Measurements from ENCODE around the gene TANC1. TPM values are rescaled to one million over a fixed set of nuclear protein-coding genes. Genes with fewer than 3 reads are reported as not detected.

Gene TANC1
- polyA plus RNA-seq, 1 donor from 2014 or later: 0.37 TPM

DNA sequence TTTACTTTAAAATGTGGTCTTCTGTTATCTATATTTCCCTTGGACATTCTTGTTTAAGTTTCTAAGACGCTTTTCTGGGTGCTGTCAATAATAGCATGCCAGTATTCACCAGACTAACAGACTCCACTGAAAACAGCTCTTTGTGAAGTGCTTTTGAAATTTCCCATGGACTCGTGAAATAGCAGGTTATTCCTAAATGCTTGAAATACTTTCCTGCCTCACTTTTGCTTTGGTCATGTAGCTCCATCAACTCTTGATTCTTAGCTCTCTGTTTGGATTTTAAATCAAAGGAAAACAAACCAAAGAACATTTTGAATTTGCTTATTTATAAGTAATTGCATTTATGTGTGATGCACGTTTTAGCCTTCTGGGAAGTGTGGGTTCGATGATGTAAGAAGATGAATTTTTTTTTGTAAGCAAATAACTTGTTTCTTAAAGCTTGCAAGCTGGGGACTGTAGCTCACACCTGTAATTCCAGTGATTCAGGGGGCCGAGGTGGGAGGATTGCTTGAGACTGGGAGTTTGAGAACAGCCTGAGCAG is 170.3 kb downstream of the TANC1 start:
- Histone ChIP-seq H3K9me2 (ENCODE audit: insufficient read depth, low read length) (no peaks in the 10 kb centered on the region), H3K4me3 (ENCODE audit: low read length) (no peak overlapping the region), H4K20me1 (ENCODE audit: insufficient read depth) (no peaks in the 10 kb centered on the region), H3K27ac (ENCODE audit: low read length) (no peak overlapping the region), H3K27me3 (ENCODE audit: insufficient read depth, low read depth, low read length) (no peaks in the 10 kb centered on the region), H3F3A (ENCODE audit: insufficient read depth, low read length, poor library complexity, severe bottlenecking) (no peaks in the 10 kb centered on the region), H3K9me3 (ENCODE audit: low read length) (no peaks in the 10 kb centered on the region), H3K9ac (ENCODE audit: low read length) (no peak overlapping the region), H3K79me2 (replicated peaks; ENCODE audit: insufficient read depth, low read length) (no peaks in the 10 kb centered on the region), H2AFZ (ENCODE audit: low read depth, low read length) (no peak overlapping the region), H3K36me3 (ENCODE audit: insufficient read depth, low read length) (no peaks in the 10 kb centered on the region), H3K4me2 (ENCODE audit: low read length) (no peak overlapping the region)
- TF ChIP-seq POLR2AphosphoS5 (IDR thresholded peaks at IDR 0.05) (no peak), MXI1 (conservative IDR thresholded peaks at IDR 0.05; ENCODE audit: poor library complexity, severe bottlenecking) (no peak), EP300 (conservative IDR thresholded peaks at IDR 0.05; ENCODE audit: poor library complexity, severe bottlenecking) (no peak), TAF1 (IDR thresholded peaks at IDR 0.05; ENCODE audit: low read depth) (no peak), REST (IDR thresholded peaks at IDR 0.05; ENCODE audit: borderline replicate concordance) (no peak), SMC3 (conservative IDR thresholded peaks at IDR 0.05; ENCODE audit: poor library complexity) (no peak), EZH2 (IDR thresholded peaks at IDR 0.05; ENCODE audit: borderline replicate concordance, insufficient read depth, low read length, poor library complexity, severe bottlenecking) (no peak), RAD21 (conservative IDR thresholded peaks at IDR 0.05) (no peak)
- TF ChIP-seq, protein P1, sequence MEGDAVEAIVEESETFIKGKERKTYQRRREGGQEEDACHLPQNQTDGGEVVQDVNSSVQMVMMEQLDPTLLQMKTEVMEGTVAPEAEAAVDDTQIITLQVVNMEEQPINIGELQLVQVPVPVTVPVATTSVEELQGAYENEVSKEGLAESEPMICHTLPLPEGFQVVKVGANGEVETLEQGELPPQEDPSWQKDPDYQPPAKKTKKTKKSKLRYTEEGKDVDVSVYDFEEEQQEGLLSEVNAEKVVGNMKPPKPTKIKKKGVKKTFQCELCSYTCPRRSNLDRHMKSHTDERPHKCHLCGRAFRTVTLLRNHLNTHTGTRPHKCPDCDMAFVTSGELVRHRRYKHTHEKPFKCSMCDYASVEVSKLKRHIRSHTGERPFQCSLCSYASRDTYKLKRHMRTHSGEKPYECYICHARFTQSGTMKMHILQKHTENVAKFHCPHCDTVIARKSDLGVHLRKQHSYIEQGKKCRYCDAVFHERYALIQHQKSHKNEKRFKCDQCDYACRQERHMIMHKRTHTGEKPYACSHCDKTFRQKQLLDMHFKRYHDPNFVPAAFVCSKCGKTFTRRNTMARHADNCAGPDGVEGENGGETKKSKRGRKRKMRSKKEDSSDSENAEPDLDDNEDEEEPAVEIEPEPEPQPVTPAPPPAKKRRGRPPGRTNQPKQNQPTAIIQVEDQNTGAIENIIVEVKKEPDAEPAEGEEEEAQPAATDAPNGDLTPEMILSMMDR (IDR thresholded peaks at IDR 0.05; ENCODE audit: poor library complexity, severe bottlenecking): no peak

- Histone ChIP-seq H3K27ac (ENCODE audit: low read length) (no peak overlapping the region), H3K4me3 (ENCODE audit: low read length) (no peak overlapping the region), H3K9me2 (ENCODE audit: insufficient read depth, low read length) (no peaks in the 10 kb centered on the region), H3K36me3 (ENCODE audit: insufficient read depth, low read length) (no peaks in the 10 kb centered on the region), H3K79me2 (replicated peaks; ENCODE audit: insufficient read depth, low read length) (no peaks in the 10 kb centered on the region), H3K9me3 (ENCODE audit: low read length) (no peaks in the 10 kb centered on the region), H3K9ac (ENCODE audit: low read length) (no peak overlapping the region), H3K27me3 (ENCODE audit: insufficient read depth, low read depth, low read length) (no peaks in the 10 kb centered on the region), H2AFZ (ENCODE audit: low read depth, low read length) (no peak overlapping the region), H4K20me1 (ENCODE audit: insufficient read depth) (no peaks in the 10 kb centered on the region), H3K4me2 (ENCODE audit: low read length) (no peak overlapping the region), H3F3A (ENCODE audit: insufficient read depth, low read length, poor library complexity, severe bottlenecking) (no peaks in the 10 kb centered on the region)
- TF ChIP-seq RAD21 (conservative IDR thresholded peaks at IDR 0.05) (no peak), MXI1 (conservative IDR thresholded peaks at IDR 0.05; ENCODE audit: poor library complexity, severe bottlenecking) (no peak), TAF1 (IDR thresholded peaks at IDR 0.05; ENCODE audit: low read depth) (no peak), POLR2AphosphoS5 (IDR thresholded peaks at IDR 0.05) (no peak), EP300 (conservative IDR thresholded peaks at IDR 0.05; ENCODE audit: poor library complexity, severe bottlenecking) (no peak), REST (IDR thresholded peaks at IDR 0.05; ENCODE audit: borderline replicate concordance) (no peak), SMC3 (conservative IDR thresholded peaks at IDR 0.05; ENCODE audit: poor library complexity) (no peak), EZH2 (IDR thresholded peaks at IDR 0.05; ENCODE audit: borderline replicate concordance, insufficient read depth, low read length, poor library complexity, severe bottlenecking) (no peak)
- TF ChIP-seq, protein P1 (IDR thresholded peaks at IDR 0.05; ENCODE audit: poor library complexity, severe bottlenecking): no peak
Measured at GRCh38 chr2:159139216-159139933, 170.9 kb downstream of the TANC1 start.

All from neural cell (in vitro differentiated cells).